Measurements from ENCODE around the gene THAP12. TPM values are rescaled to one million over a fixed set of nuclear protein-coding genes. Genes with fewer than 3 reads are reported as not detected.

THAP12 gene
- total and polyA plus RNA-seq, 10 of the 15 experiments (the other 5 are each of a cell fraction or from before 2014, with no cell fraction given) = 12.6 to 45.6 (median 22.3) TPM

- WGBS (ENCODE audit: insufficient coverage, insufficient replicate concordance, low lambda C conversion rate, missing lambda C conversion rate) = 97% methylated on average over 16 of the region's 16 CpGs
- TF ChIP-seq GATAD2B (conservative IDR thresholded peaks at IDR 0.05; ENCODE audit: low read depth) (no peak), RCOR1 (conservative IDR thresholded peaks at IDR 0.05; ENCODE audit: low read depth, low read length) (no peak), NFIC (IDR thresholded peaks at IDR 0.05; ENCODE audit: low read depth, low read length) (no peak), TCF3 (IDR thresholded peaks at IDR 0.05; ENCODE audit: borderline replicate concordance, insufficient read depth, low read depth, low read length) (no peak), BCLAF1 (IDR thresholded peaks at IDR 0.05) (no peak), POLR2AphosphoS5 (IDR thresholded peaks at IDR 0.05; ENCODE audit: low read length) (no peak), NFYB (IDR thresholded peaks at IDR 0.05; ENCODE audit: insufficient read depth, low read depth, low read length) (no peak), NR2F1 (conservative IDR thresholded peaks at IDR 0.05) (no peak), LARP7 (IDR thresholded peaks at IDR 0.05) (no peak), RELB (IDR thresholded peaks at IDR 0.05; ENCODE audit: low read depth) (no peak), CHD4 (IDR thresholded peaks at IDR 0.05) (no peak), FOS (IDR thresholded peaks at IDR 0.05; ENCODE audit: borderline replicate concordance, extremely low read depth, insufficient read length) (no peak), CBX5 (IDR thresholded peaks at IDR 0.05; ENCODE audit: low read depth) (no peak), EED (IDR thresholded peaks at IDR 0.05; ENCODE audit: low read depth) (no peak), YBX1 (IDR thresholded peaks at IDR 0.05) (no peak), RB1 (IDR thresholded peaks at IDR 0.05; ENCODE audit: borderline replicate concordance) (no peak), ZBTB40 (IDR thresholded peaks at IDR 0.05; ENCODE audit: borderline replicate concordance) (no peak)
Measured at GRCh38 chr11:76365038-76365679, 15.8 kb downstream of the THAP12 start.

More at GRCh38 chr11:76365038-76365679, 15.8 kb downstream of the THAP12 start:
- SMC1A ChIA-PET (ENCODE audit: uncharacterized antibody, unreplicated experiment) = interaction anchor here (1.0 to 1.6 kb wide), 2 partner anchors 82 to 277 kb away, joined by 3 to 6 read pairs; no protein-coding TSS in a partner anchor
- in situ Hi-C loops (cut with MboI) = no loop called here
- Histone ChIP-seq H3K4me3 (no peak overlapping the region), H3K9me3 (replicated peaks; ENCODE audit: control insufficient read depth, insufficient read depth, low read length) (no peaks in the 10 kb centered on the region), H2AFZ (ENCODE audit: control insufficient read depth, low read depth, low read length) (no peak overlapping the region), H3K4me1 (ENCODE audit: control insufficient read depth, insufficient read depth, low read length) (no peaks in the 10 kb centered on the region), H3K4me2 (ENCODE audit: control insufficient read depth, insufficient read depth) (no peak overlapping the region), H3K27ac (ENCODE audit: control insufficient read depth, insufficient read depth) (no peak overlapping the region), H3K79me2 (ENCODE audit: control insufficient read depth, insufficient read depth, low read length) (no peaks in the 10 kb centered on the region; the same call in 1 of the 2 replicates), H3K9ac (ENCODE audit: control insufficient read depth, insufficient read depth, low read length) (no peak overlapping the region), H4K20me1 (ENCODE audit: control insufficient read depth, insufficient read depth) (no peaks in the 10 kb centered on the region), H3K36me3 (ENCODE audit: control insufficient read depth in 2 of 2, insufficient read depth in 2 of 2, low read length in 1 of 2) (peaks cover 0 to 2% of the 10 kb centered on the region in 2 experiments; a peak in 1 of 4 replicates), H3K27me3 (replicated peaks in 1 of 2; ENCODE audit: control insufficient read depth in 2 of 2, insufficient read depth in 2 of 2, low read length in 1 of 2) (no peaks in the 10 kb centered on the region)
- ATAC-seq (no peak), FAIRE-seq (no peak), DNase-seq (ENCODE audit: low read depth, low spot score) (no peak)
- intact Hi-C loops (cut with micrococcal nuclease; ENCODE audit: unreplicated experiment) = no loop called here
- RAD21 ChIA-PET (ENCODE audit: unreplicated experiment) = no interaction called here
- POLR2A ChIA-PET = interaction anchor here (1.0 kb wide), 1 partner anchor 10 kb away, joined by 3 read pairs; no protein-coding TSS in a partner anchor
- BruUV-seq (replicated peaks) = no TSS peak
- CTCF ChIA-PET = interaction anchor here (0.6 to 1.0 kb wide), 4 partner anchors 7 to 377 kb away, joined by 3 to 5 read pairs (median 3); no protein-coding TSS in a partner anchor

All from GM12878 (cell line).